ENCODE results near the gene ISG20L2.

The ISG20L2 gene

GRCh38 chr1:156706657-156707416 is 21.7 kb downstream of the ISG20L2 start:
- no peak for DNase-seq (ENCODE audit: low read depth)

- DNase-seq (ENCODE audit: low read depth): peak; percentile 37
These were observed 22.5 kb downstream of the ISG20L2 start for GRCh38 chr1:156705918-156706656.

- DNase-seq (ENCODE audit: low read depth): no peak
These were observed 23.1 kb downstream of the ISG20L2 start, which contains the start of gene CRABP2 for GRCh38 chr1:156705321-156705917. Gene CRABP2, minus strand, starts transcription at chr1:156705583. Its CDS starts 137 bp downstream, at chr1:156705446.

- peak; percentile 12 for DNase-seq (ENCODE audit: low read depth)
These were observed 23.6 kb downstream of the ISG20L2 start for GRCh38 chr1:156704930-156705320.

- no peak for DNase-seq (ENCODE audit: low read depth)
These were observed 24.3 kb downstream of the ISG20L2 start for GRCh38 chr1:156704166-156704711.

GRCh38 chr1:156703741-156704140 is 24.8 kb downstream of the ISG20L2 start:
- DNase-seq (ENCODE audit: low read depth): no peak

GRCh38 chr1:156703336-156703735 is 25.2 kb downstream of the ISG20L2 start:
- DNase-seq (ENCODE audit: low read depth): no peak

GRCh38 chr1:156700736-156701531 is 27.6 kb downstream of the ISG20L2 start:
- DNase-seq (ENCODE audit: low read depth): no peak

- no peak for DNase-seq (ENCODE audit: low read depth)
These were observed 29.6 kb downstream of the ISG20L2 start for GRCh38 chr1:156698995-156699394.

GRCh38 chr1:156697481-156697880 is 31.1 kb downstream of the ISG20L2 start:
- no peak for DNase-seq (ENCODE audit: low read depth)

GRCh38 chr1:156696755-156697154 is 31.8 kb downstream of the ISG20L2 start:
- DNase-seq (ENCODE audit: low read depth): no peak

GRCh38 chr1:156694690-156694962 is 33.9 kb downstream of the ISG20L2 start:
- no peak for DNase-seq (ENCODE audit: low read depth)

- DNase-seq (ENCODE audit: low read depth): no peak
These were observed 34.5 kb downstream of the ISG20L2 start for GRCh38 chr1:156693848-156694689.

GRCh38 chr1:156692925-156693847 is 35.4 kb downstream of the ISG20L2 start:
- no peak for DNase-seq (ENCODE audit: low read depth)

GRCh38 chr1:156692441-156692924 is 36.1 kb downstream of the ISG20L2 start:
- DNase-seq (ENCODE audit: low read depth): no peak

- no peak for DNase-seq (ENCODE audit: low read depth)
These were observed 36.7 kb downstream of the ISG20L2 start for GRCh38 chr1:156691665-156692440.

- no peak for DNase-seq (ENCODE audit: low read depth)
These were observed 37.4 kb downstream of the ISG20L2 start for GRCh38 chr1:156691191-156691590.

GRCh38 chr1:156690675-156691036 is 37.9 kb downstream of the ISG20L2 start:
- DNase-seq (ENCODE audit: low read depth): no peak

All from stimulated activated CD8-positive, alpha-beta memory T cell treated with anti-CD3 and anti-CD28 coated beads, Interleukin-12 subunit alpha, Interleukin-12 subunit beta, amount 100 ng/mL, for 4 hours (primary cell).